Measurements from ENCODE around the gene CREB5. TPM values are rescaled to one million over a fixed set of nuclear protein-coding genes. Genes with fewer than 3 reads are reported as not detected.
"Not testable (repeated sequence)": the region's sequence is repeated elsewhere in the genome, so short reads cannot be mapped to it uniquely, and the experiment has no call there.

CREB5 gene
- polyA plus RNA-seq, 3 donors from 2014 or later: 0.37 TPM; not detected in 2

- Mint-ChIP-seq H3K36me3 (no peaks in the 10 kb centered on the region), H3K27me3 (ENCODE audit: low read depth in 3 of 3) (peaks cover 0 to 5% (median 3%) of the 10 kb centered on the region in 3 donors), H3K4me1 (no peaks in the 10 kb centered on the region), H3K27ac (no peak overlapping the region), H3K4me3 (no peak overlapping the region), H3K9me3 (no peaks in the 10 kb centered on the region)
- DNase-seq: no peak
Measured at GRCh38 chr7:28776463-28777157, 364.3 kb downstream of the CREB5 start.

DNA sequence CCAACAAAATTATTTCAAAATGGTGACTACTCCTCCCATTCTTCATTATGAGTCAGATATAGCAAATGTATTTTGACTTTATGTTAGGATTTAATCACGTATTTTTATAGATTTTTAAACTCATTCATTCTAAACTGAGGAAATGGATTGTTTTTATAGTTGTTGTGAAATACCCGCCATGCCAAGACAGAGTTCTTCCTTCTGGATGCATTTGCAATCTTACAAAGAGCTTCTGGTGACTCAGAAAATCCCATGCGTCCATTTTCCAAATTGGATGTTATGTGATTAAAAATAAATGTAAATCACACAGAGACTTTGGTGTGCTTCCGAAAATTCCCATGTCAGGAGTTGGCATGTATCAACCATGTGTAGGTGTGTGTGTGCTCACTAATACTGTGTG, 366.5 kb downstream of the CREB5 start:
- DNase-seq: no peak
- Mint-ChIP-seq H3K4me3 (no peak overlapping the region), H3K36me3 (no peaks in the 10 kb centered on the region), H3K4me1 (no peaks in the 10 kb centered on the region), H3K27me3 (ENCODE audit: low read depth in 3 of 3) (peaks cover 0 to 4% (median 3%) of the 10 kb centered on the region in 3 donors), H3K9me3 (no peaks in the 10 kb centered on the region), H3K27ac (no peak overlapping the region)

DNA sequence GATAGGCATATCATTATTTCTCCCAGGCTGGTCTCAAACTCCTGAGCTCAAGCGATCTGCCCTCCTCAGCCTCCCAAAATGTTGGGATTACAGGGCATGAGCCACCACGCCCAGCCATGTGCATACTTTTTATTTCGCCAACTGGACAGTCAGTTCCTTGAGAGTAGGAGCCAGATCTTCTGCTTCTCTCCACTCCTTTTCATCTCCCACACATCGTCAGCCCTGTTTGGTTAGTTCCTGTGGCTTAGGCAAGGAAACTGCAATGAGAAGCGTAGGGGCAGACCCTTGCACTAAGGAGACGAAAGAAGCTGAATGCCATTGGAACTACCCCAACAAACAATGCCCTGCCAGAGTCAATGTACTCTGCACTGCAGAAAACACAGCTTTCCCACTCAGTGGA, 367.6 kb downstream of the CREB5 start:
- H3K27me3 Mint-ChIP-seq (ENCODE audit: low read depth in 3 of 3): peaks cover 0 to 5% (median 3%) of the 10 kb centered on the region in 3 donors
- no peak overlapping the region for H3K27ac Mint-ChIP-seq
- no peaks in the 10 kb centered on the region for H3K36me3 Mint-ChIP-seq
- no peak overlapping the region for H3K4me3 Mint-ChIP-seq
- peaks cover 0 to 8% of the 10 kb centered on the region in 2 donors for H3K4me1 Mint-ChIP-seq
- DNase-seq: no peak
- H3K9me3 Mint-ChIP-seq: no peaks in the 10 kb centered on the region

- Mint-ChIP-seq H3K4me1 (peaks cover 0 to 8% of the 10 kb centered on the region in 2 donors), H3K27me3 (ENCODE audit: low read depth in 3 of 3) (peaks cover 0 to 7% (median 3%) of the 10 kb centered on the region in 3 donors), H3K27ac (no peak overlapping the region), H3K9me3 (no peaks in the 10 kb centered on the region), H3K36me3 (no peaks in the 10 kb centered on the region), H3K4me3 (no peak overlapping the region)
- no peak for DNase-seq
Measured at GRCh38 chr7:28782362-28782761, 370.0 kb downstream of the CREB5 start.

DNA sequence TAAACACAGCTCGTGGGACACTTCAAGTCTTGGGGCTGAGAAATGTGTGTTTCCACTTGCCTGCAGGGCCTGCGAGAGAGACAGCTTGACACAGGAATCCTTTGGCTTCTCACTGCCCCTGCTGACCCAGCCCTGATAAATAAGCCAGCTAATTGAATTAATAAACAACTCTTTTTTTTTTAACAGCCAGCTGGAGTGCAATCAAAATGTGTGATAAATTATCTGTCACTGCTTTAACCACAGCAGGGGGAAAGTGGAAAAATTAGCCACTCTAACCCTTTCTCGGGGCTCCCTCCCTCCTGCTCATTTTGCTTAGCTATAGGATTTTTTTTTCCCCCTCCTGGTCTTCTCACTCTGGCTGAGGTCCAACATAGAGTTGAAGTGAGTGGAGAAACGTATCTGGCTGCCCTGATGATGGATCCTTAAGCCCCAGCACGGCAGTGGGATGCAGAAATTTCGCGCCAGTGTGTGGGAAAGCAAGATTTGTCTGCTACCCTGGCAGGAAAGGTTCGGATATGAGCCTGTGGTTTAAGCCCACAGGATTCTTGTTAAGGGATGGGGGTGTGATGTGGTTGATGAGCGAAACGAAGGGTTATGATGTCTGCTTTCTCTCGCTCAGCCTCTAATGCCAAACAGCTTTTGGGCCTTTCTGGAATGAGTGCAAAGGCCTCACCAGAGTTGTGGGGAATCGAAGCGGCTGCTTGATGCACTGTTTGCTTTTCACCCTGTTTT, 372.0 kb downstream of the CREB5 start:
- Mint-ChIP-seq H3K36me3 (no peaks in the 10 kb centered on the region), H3K9me3 (no peaks in the 10 kb centered on the region), H3K4me1 (peaks cover 0 to 8% of the 10 kb centered on the region in 2 donors), H3K27ac (no peak overlapping the region), H3K27me3 (ENCODE audit: low read depth in 3 of 3) (peaks cover 0 to 6% (median 4%) of the 10 kb centered on the region in 3 donors), H3K4me3 (no peak overlapping the region)
- no peak for DNase-seq

DNA sequence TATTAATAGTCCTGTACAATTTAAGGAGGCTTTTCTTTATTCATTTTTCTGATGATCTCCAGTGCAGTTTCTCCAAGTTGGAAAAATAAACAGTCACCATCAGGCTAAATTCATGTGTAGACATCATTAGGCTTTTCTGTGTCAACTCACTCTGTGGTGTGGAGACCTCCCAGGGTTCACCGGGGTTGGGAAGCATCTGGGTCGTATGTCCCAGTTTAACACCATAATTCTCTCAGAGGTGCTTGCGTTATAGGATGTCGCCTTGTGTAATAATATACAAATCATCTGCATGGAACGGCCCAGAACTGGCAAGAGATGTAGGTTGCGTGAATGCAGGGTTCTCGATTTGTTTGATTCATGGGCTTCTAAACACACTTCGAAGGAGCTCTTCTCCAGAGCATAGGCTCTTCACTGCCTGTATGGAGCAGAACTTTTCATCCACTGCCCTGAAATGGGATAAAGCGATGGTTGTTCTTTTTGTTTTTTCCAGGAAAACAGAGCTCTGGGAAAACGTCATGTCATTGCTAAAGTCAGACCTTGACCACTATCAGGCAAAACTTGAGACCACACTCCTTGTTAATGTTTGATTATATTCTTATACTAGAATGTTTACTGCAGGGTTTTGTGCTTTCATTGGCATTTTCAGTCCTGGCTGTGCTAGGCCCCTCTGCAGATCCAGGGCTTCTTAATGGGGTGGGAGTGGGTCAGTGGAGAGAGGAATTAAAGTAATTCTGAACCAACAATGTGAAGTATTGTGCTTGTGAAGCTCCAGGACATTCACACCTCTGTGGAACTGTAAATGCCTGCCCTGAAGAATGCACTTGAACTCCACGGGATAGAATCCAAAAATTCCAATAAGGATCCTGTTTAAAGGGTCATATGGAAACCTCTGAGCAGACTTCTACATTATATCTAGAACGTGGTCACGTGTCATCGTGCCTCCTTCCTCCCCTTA, 373.0 kb downstream of the CREB5 start:
- H3K4me1 Mint-ChIP-seq: peaks cover 0 to 8% of the 10 kb centered on the region in 2 donors
- no peak overlapping the region for H3K4me3 Mint-ChIP-seq
- no peaks in the 10 kb centered on the region for H3K9me3 Mint-ChIP-seq
- peaks cover 0 to 9% (median 4%) of the 10 kb centered on the region in 3 donors for H3K27me3 Mint-ChIP-seq (ENCODE audit: low read depth in 3 of 3)
- H3K27ac Mint-ChIP-seq: no peak overlapping the region
- DNase-seq: no peak
- H3K36me3 Mint-ChIP-seq: no peaks in the 10 kb centered on the region

DNA sequence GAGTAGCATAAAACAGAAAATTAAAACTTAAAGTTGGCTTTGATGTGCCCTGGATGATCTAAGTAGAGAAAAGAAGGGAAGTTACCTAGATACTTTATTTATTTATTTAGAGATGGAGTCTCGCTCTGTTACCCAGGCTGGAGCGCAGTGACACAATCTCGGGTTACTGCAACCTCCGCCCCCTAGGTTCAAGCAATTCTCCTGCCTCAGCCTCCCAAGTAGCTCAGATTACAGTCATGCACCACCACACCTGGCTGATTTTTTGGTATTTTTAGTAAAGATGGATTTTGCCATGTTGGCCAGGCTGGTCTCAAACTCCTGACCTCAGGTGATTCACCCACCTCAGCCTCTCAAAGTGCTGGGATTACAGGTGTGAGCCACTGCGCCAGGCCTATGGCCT, 373.8 kb downstream of the CREB5 start:
- not testable (repeated sequence) for H3K4me3 Mint-ChIP-seq, DNase-seq, H3K4me1 Mint-ChIP-seq, H3K36me3 Mint-ChIP-seq, H3K9me3 Mint-ChIP-seq, H3K27ac Mint-ChIP-seq
- H3K27me3 Mint-ChIP-seq (ENCODE audit: low read depth in 3 of 3): peaks cover 0 to 11% (median 4%) of the 10 kb centered on the region in 3 donors

DNA sequence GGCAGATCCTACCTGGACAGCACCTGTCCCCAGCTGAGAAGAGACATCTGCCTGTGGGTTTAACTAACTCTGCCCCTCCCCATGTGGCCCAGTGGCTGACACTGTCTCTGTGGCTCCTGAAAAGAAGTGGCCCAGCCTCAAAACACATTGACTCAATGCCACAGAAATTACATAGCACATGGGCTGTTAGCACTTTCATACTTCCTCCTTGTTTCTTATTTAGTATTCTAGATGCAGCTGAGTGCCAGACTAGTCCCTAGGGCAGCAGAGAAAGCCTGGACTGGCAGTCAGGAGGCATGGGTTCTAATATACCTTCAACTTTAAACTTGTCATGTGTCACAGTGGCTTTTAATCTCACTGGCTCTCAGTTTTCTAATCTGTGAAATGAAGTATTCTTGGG, 374.8 kb downstream of the CREB5 start:
- no peaks in the 10 kb centered on the region for H3K9me3 Mint-ChIP-seq
- DNase-seq: no peak
- no peaks in the 10 kb centered on the region for H3K36me3 Mint-ChIP-seq
- H3K4me3 Mint-ChIP-seq: no peak overlapping the region
- H3K27me3 Mint-ChIP-seq (ENCODE audit: low read depth in 3 of 3): peaks cover 0 to 11% (median 4%) of the 10 kb centered on the region in 3 donors
- H3K4me1 Mint-ChIP-seq: peaks cover 0 to 8% of the 10 kb centered on the region in 2 donors
- H3K27ac Mint-ChIP-seq: no peak overlapping the region

- H3K4me3 Mint-ChIP-seq: no peak overlapping the region
Measured at GRCh38 chr7:28790467-28790866, 378.1 kb downstream of the CREB5 start.

DNA sequence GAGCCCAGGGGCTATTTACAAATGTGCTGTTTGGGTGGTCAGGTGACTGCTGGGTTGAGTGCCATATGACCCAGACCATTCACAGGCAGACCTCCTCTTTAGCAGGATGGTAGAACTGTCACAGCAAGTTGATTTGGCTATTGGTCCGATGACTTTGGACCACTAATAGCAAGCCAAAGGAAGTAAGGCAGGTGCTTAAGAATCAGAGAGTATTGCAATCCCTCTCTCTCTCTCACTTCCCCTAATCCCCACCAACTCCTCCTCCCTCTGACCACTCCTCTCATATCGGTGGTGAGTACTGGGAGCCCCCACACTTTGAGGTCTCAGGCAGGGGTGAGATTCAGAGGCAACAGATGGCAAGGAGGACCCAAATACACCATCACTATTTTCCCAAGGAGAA, 380.5 kb downstream of the CREB5 start:
- peaks cover 2 to 12% (median 3%) of the 10 kb centered on the region in 3 donors for H3K27me3 Mint-ChIP-seq (ENCODE audit: low read depth in 3 of 3)
- H3K4me3 Mint-ChIP-seq: no peak overlapping the region
- no peak for DNase-seq
- no peaks in the 10 kb centered on the region for H3K36me3 Mint-ChIP-seq
- H3K4me1 Mint-ChIP-seq: no peaks in the 10 kb centered on the region
- no peak overlapping the region for H3K27ac Mint-ChIP-seq
- no peaks in the 10 kb centered on the region for H3K9me3 Mint-ChIP-seq

More at GRCh38 chr7:28790467-28790866, 378.1 kb downstream of the CREB5 start:
- no peaks in the 10 kb centered on the region for H3K4me1 Mint-ChIP-seq
- peaks cover 0 to 15% (median 2%) of the 10 kb centered on the region in 3 donors for H3K27me3 Mint-ChIP-seq (ENCODE audit: low read depth in 3 of 3)
- no peaks in the 10 kb centered on the region for H3K36me3 Mint-ChIP-seq
- no peaks in the 10 kb centered on the region for H3K9me3 Mint-ChIP-seq
- no peak overlapping the region for H3K27ac Mint-ChIP-seq
- no peak for DNase-seq

DNA sequence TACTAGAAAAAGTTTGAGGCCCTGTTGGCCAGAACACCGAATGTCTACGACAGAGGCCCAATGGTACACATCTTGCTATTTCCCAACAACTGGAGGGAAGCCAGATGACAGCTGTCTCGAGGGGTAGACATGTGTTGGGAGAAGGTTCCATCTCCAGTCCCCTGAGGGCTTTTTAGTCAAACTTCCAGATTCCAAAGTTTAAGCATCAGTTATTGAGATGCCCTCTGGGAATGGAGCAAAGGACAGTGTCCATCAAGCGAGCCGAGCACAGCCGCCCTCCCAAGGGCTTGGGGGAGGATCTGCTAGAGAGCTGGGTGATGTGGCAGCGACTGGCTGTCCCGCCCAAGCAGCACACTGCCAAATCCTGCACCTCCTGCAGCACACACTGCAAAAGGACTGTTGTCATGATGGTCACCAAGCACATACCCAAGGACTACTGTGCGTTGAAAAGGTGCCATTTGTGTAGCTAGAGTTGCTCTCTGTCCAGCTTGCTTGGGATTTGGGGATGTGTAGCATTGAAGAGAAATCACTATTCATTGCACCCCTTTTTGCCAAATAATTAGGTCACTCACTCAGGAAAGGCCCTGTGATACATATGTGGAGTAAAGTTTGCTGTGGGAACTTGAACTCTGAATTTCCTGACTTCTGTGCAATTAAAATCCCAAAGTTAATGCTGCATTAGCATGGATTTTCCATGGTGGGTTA, 381.2 kb downstream of the CREB5 start:
- Mint-ChIP-seq H3K4me1 (no peaks in the 10 kb centered on the region), H3K4me3 (no peak overlapping the region), H3K9me3 (no peaks in the 10 kb centered on the region), H3K27ac (no peak overlapping the region), H3K36me3 (no peaks in the 10 kb centered on the region), H3K27me3 (ENCODE audit: low read depth in 3 of 3) (peaks cover 2 to 9% (median 3%) of the 10 kb centered on the region in 3 donors)
- no peak for DNase-seq

- Mint-ChIP-seq H3K27me3 (ENCODE audit: low read depth in 3 of 3) (peaks cover 0 to 4% (median 3%) of the 10 kb centered on the region in 3 donors), H3K27ac (no peak overlapping the region), H3K4me1 (no peaks in the 10 kb centered on the region), H3K36me3 (no peaks in the 10 kb centered on the region), H3K4me3 (no peak overlapping the region), H3K9me3 (no peaks in the 10 kb centered on the region)
- DNase-seq: no peak
Measured at GRCh38 chr7:28798274-28798673, 386.0 kb downstream of the CREB5 start.

DNA sequence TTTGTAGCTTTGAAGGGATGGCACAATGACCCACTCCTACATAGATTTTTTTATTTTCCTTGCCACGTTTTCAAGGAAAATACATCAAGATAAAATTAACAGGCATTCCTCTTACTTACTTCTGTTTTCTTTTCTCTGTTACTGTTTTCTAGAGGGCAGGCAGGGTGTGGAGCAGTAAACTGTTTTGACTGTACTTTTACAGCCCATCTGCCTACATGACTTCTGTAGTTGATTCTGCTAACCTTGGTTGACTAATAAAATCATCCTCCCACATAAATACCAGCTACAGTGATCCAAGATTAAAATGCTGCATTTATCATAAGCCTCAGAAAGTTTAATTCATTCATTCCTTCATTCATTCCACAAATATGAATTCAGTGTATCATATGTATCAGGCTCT, 387.3 kb downstream of the CREB5 start:
- H3K27ac Mint-ChIP-seq: no peak overlapping the region
- H3K36me3 Mint-ChIP-seq: no peaks in the 10 kb centered on the region
- H3K9me3 Mint-ChIP-seq: no peaks in the 10 kb centered on the region
- no peak overlapping the region for H3K4me3 Mint-ChIP-seq
- no peak for DNase-seq
- H3K27me3 Mint-ChIP-seq (ENCODE audit: low read depth in 3 of 3): peaks cover 2 to 6% (median 3%) of the 10 kb centered on the region in 3 donors
- H3K4me1 Mint-ChIP-seq: no peaks in the 10 kb centered on the region
